Ovary (tissue), 3 donors: Measurements from ENCODE around the gene DPYSL5.

Source experiments
- EP300 ChIP-seq: sonication (generic); formaldehyde crosslinking; IDR thresholded peaks from one replicate; pipeline ENCODE4 v1.6.1; 2017; ENCODE audit warnings: antibody characterized with exemption
- POLR2A ChIP-seq: fragments of 450-650 bp; IDR thresholded peaks from one replicate; pipeline ENCODE4 v1.6.1; 2017; ENCODE audit warnings: antibody characterized with exemption, mild to moderate bottlenecking, moderate library complexity
- TF ChIP-seq, protein P1 (sequence below), 3 donors: fragments of 450-650 bp in 2 of 3; fragments of 200-600 bp in 1 of 3; IDR thresholded peaks; one replicate each; pipeline versions ENCODE4 v1.5.1 to v1.8.0; 2016 to 2022; ENCODE audit warnings: antibody characterized with exemption in 3 of 3, mild to moderate bottlenecking in 1 of 3
- donor health status: DM: no; HTN: no; CAD: no.

GRCh38 chr2:26905341-26906198 lies 57.6 kb downstream of the DPYSL5 start:
- TF ChIP-seq POLR2A (no peak), EP300 (no peak)
- TF ChIP-seq, protein P1, sequence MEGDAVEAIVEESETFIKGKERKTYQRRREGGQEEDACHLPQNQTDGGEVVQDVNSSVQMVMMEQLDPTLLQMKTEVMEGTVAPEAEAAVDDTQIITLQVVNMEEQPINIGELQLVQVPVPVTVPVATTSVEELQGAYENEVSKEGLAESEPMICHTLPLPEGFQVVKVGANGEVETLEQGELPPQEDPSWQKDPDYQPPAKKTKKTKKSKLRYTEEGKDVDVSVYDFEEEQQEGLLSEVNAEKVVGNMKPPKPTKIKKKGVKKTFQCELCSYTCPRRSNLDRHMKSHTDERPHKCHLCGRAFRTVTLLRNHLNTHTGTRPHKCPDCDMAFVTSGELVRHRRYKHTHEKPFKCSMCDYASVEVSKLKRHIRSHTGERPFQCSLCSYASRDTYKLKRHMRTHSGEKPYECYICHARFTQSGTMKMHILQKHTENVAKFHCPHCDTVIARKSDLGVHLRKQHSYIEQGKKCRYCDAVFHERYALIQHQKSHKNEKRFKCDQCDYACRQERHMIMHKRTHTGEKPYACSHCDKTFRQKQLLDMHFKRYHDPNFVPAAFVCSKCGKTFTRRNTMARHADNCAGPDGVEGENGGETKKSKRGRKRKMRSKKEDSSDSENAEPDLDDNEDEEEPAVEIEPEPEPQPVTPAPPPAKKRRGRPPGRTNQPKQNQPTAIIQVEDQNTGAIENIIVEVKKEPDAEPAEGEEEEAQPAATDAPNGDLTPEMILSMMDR (IDR thresholded peaks at IDR 0.05), result no peak
